Measurements from ENCODE around the gene GGT6.
A peak's percentile ranks its signal among the peaks of the same experiment; 100 is the strongest.

GGT6 gene

DNA sequence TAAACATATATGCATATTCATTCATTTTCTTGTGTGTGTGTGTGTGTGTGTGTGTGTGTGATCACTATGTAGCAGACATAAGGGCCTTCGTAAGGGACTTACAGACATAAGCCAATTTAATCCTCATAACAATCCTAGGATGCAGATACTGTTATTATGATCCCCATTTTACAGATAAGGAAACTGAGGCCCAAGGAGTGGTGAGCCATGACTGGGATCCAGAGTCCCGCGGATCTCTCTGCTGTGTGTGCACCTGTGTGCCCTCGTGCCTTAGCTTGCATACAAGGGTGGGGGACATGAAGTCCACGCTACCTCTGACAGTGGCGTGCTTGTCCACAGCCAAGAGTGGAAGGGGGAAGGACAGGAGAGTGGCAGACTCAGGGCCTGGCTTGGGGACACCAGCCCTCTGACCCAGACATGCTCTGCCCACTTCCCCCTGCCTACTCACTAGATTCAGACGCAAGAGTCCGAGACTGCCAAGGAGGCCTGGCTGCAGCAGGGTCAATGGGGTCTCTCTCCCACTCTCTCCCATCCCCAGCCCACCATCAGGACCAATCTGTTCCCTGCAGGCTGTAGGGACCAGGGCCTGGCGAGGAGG is 14.2 kb upstream of the GGT6 start:
- no peak for DNase-seq (ENCODE audit: low read depth in 2 of 2)

DNA sequence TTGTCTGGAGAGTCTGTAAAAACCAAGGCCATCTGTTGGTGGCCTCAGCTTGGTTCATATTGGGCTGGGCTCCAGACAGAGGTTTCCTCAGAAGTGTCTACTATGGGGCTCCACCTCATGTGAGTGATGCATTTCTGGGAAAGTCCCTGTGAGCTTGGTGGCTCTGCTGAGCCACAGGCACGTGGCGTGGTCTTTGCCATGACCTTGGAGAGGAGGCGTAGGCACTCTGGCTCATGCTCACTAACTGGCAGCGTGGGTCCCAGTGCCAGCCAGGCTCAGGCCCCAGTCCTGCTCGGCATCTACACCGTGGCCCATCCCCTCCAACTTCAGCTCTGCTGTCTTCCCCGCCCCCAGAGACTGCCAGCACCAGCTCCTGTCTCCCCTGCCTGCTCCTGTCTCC is 13.3 kb upstream of the GGT6 start:
- peak; percentile 15 to 54 for DNase-seq (ENCODE audit: low read depth in 2 of 2)

GRCh38 chr17:4573115-4573514 is 12.7 kb upstream of the GGT6 start:
- no peak for DNase-seq (ENCODE audit: low read depth in 2 of 2)

DNA sequence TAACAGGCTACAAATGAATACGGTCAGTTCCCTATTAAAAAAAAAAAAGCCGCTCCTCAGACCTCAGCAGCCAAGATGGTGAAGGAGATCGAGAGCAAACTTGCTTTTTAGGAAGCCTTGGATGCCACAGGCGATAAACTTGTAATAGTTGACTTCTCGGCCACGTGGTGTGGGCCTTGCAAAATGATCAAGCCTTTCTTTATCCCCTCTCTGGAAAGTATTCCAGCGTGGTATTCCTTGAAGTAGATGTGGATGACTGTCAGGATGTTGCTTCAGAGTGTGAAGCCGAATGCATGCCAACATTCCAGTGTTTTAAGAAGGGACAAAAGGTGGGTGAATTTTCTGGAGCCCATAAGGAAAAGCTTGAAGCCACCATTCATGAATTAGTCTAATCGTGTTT is 11.8 kb upstream of the GGT6 start:
- no peak for DNase-seq (ENCODE audit: low read depth in 2 of 2)

DNA sequence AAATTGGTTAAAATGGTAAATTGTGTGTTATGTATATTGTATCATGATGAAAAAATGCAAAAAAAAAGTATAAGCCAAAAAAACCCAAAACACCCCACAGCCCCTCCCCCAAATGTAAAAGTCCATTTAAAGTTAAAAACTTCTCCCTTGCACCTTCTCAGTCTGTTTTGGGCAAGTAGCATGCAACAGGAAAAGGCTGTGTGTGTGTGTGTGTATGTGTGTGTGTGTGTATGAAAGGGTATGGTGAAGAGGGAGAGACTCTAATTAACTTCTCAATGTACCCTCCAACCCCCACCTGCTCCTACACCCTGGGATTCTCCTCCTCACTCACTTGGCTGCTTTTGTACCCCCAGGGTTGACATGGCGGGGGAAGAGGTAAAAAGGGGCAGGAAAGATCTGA is 9.2 kb upstream of the GGT6 start:
- DNase-seq (ENCODE audit: low read depth in 2 of 2), result no peak

DNA sequence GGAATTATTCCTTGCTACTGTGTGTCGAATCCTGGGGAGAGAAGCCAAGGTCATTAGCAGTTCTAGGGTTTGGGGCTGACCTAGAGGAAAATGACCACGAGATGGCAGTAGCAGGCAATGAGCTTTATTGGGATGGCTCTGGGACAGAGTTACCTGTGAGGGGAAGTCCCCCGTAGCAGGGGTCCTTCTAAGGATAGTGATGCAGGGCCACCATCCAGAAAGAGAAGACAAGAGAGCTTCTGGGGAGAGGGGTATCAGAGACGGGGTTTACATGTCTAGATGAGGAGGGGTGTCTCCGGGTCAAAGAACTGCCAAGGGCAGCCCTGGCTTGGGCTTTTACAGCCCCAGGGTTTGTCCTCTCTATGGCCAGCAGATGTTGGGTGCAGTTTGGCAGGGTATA is 6.4 kb upstream of the GGT6 start:
- peak in 1 of 2 donors; percentile 17 for DNase-seq (ENCODE audit: low read depth in 2 of 2)

DNA sequence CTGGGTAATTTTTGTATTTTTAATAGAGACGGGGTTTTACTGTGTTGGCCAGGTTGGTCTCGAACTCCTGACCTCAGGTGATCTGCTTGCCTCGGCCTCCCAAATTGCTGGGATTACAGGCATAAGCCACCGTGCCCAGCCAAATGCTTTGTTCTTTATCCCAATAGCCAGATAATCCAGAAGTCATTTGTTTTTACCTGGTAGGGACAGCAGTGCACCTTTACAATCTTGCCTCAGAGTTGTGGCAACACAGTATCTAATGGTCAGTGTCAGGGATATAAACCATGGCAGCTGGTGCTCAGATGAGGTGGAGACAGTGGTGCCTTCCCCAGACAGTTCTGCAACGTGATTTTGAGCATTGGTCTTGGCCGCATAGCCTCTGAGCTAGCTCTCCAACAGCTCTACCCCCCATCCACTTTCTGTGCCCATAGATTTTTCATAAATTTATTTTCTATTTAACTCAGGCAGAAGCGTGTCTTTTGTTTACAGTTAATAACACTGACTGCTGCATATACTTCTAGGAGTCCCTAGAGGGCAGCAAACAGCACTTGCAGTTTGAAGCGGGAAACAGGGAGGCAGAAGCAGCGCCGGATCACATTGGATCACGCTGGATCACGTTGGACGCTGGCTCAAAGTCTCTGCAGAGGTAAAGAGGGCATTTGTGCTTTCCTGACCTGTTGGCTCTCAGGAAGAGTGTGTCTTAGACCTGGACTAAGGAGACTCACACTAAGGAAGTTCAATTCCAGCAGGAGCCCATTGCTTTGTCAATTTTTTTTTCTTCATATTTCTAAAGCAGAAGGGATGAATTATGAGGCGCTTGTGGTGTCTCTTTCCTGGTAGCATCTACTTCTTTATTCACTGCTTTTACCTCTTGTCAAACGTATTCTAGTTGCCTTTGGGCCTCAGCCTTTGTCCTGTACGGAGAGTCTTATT is 5.1 kb upstream of the GGT6 start:
- DNase-seq (ENCODE audit: low read depth in 2 of 2), result peak in 1 of 2 donors; percentile 24

DNA sequence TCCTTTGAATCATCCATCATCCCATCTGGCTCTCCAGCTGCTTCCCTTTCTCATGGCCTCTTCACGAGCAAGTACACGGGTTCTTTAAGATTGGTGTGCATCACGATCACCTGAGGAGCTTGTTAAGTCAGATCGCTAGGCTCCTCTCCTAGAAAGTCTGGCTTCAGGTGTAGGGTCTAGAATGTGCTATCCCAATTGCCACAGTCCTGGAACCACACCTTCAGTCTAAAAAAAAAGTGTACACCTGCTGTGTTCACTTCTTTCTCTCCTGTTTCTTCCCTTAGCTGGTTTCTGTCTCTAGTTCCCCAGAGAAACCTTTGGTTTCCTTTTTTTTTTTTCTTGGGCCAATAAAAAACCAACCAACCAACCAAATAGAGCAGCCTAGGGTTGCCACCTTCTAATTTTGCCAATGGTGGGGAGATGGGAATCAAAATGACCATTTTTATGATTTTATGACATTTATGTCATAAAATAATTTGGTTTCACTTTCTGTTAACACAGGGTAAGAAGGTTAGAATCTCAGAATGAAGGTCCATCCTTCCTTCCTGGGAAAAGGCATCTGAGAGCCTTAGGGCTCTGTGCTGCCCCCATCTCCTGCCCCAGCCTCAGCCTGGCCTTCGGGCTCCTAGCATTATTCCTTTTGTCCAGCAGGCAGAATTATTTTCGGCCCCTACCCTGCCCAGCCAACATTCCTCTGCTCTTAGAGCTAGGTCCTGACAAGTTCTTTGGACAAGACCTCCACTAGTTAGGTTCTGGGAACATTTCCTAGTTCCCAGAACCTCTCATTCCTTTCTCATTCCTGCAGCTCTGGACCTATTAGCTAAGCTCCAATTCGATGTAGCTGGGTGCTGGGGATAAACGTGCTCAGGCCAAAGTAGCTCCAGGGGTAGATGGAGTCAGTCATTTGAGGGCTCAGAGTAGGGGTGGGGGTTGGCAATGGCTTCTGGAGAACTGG is 1.9 kb upstream of the GGT6 start:
- DNase-seq (ENCODE audit: low read depth in 2 of 2), result no peak

- DNase-seq (ENCODE audit: low read depth in 2 of 2), result no peak
Measured at GRCh38 chr17:4560837-4561256, 470 bp upstream of the GGT6 start.

DNA sequence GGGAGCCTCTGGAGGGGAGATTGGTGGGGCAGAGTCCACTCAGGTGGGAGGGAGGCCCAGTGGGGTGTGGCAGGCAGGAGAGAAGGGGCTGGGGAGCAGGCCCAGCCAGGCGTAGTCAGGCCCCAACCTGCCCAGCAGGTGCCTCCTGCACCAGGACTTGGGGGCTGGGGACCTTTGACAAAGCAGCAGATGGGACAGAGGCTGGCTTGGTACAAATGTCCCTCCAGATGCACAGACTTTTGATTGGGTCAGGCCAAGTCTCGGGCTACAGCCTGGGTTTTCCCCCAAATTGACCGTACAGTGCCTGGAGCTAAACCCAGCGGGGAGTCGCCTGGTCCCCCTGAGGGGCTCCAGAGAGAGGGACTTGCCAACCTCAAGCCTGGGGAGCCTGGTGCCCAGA is 411 bp downstream of the GGT6 start:
- DNase-seq (ENCODE audit: low read depth in 2 of 2), result no peak

- no peak for DNase-seq (ENCODE audit: low read depth in 2 of 2)
Measured at GRCh38 chr17:4559139-4559791, 1.1 kb downstream of the GGT6 start.

DNA sequence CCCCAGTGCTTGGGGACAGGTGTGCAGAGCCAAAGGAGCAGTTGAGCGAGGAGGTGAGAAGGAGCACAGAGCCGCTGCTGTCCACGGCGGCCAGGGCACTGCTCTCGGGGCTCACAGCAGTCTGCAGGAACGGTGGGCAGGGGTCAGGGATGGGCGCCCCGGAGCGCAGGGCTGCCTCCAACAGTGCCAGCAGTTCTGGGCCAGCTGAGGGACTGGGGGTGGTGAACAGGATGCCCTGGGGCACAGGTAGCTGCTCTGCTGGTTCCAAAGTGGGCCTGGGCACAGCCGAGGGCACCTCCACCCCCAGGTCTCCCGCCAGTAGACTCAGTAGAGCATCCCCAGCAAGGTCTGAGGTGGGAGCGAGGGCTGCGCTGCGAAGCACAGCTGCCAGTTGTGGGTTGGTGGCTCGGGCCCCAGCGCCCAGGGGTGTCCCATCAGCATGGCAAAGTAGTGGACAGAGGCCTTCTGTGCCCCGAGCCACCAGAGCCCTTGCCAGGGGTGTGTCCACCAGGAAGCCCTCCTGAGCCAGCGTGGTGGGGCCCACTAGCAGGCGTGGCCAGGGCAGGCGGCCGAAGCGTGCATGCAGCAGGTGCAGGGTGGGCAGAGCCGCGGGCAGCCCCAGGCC is 1.9 kb downstream of the GGT6 start:
- no peak for DNase-seq (ENCODE audit: low read depth in 2 of 2)

GRCh38 chr17:4557626-4558346 is 2.6 kb downstream of the GGT6 start:
- DNase-seq (ENCODE audit: low read depth in 2 of 2), result no peak

DNA sequence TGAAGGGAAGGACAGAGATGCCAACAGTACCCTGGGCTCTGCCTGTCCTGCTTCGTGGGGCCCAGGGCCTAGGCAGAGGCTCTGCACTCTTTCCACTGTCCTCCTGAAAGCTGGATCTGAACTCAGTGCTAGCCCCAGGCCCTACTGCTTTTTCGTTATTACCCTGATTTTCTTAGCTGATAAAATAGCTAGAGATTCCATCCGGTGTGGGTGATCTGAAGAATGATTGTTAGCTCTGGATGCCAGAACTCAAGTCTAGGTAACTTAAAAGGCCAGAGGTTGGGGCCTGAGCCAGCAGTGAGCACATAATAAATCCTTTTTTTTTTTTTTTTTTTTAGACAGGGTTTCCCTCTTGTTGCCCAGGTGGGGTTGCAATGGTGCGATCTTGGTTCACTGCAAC is 3.4 kb downstream of the GGT6 start:
- no peak for DNase-seq (ENCODE audit: low read depth in 2 of 2)

- DNase-seq (ENCODE audit: low read depth in 2 of 2), result no peak
Measured at GRCh38 chr17:4555873-4556759, 4.3 kb downstream of the GGT6 start.

DNA sequence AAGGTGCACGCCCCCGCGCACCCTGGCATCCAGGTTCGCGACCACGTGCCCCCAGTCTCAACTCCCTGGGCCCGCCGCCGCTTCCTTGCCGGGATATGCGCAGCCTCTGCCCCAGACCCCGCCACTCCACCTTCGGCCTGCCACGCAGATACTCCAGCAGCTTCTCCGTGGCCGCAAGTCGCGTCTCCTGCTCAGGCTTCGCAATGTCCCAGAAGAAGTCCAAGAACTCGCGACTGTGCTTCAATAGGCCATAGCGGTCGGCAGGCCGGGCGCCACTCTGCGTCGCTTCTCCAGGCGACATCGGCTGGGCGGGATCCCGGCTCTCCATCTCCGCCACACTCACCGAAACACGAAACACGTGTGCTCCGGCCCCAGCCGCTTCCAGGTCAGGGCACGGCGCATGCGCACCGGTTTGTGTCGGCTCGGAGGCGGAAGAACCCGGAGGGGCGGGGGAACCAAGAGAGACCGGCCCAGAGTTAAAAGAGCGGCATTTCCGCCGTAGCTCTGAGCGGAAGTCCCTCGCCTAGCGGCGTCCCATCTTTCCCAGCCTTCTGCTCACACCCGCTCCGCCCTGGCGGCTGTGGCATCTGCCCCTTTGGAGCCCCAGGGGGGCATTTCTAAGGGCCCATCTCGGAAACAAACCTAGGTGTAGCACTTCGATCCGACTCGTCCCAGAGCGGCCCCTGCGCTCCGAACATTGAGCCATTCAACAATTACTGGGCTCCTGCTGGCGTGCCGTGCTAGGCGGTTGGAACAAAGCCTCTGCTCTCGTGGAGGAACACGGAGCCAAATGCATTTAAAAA is 5.2 kb downstream of the GGT6 start, which contains the start of gene MYBBP1A:
TSS of gene MYBBP1A (minus strand) at position 388 of the 803 bp plus-strand sequence. CDS start at position 328, 60 bp downstream.
- peak; percentile 93 to 94 for DNase-seq (ENCODE audit: low read depth in 2 of 2)

- no peak for DNase-seq (ENCODE audit: low read depth in 2 of 2)
Measured at GRCh38 chr17:4554441-4554996, 5.9 kb downstream of the GGT6 start.

DNA sequence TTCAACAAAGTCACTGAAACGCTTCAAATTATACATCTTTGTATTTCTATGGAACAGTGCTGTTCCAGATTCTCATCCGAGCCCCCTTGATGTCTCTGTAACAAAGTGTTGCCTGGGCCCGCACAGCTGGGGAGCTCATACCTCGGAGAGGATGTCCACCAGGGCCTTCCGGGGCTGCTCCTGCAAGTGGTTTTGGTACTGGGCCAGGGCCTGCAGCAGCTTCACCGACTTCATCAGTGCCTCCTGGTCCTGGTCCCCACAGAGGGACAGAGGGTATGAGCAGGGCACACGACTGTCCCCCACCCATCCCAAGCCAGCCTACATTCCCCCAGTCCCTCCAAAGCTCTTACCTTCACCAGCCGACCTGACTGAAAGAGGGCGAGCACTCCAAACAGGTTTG is 6.7 kb downstream of the GGT6 start:
- no peak for DNase-seq (ENCODE audit: low read depth in 2 of 2)
